Peyer's patch (tissue), 4 donors: ENCODE results near the gene FCER2.

Experiments used
- CTCF ChIP-seq, 6 experiments: fragments of 450-650 bp in 4 of 6; fragments of 200-600 bp in 2 of 6; sonication (generic) in 1 of 6; IDR thresholded peaks; one replicate each; pipeline ENCODE4 v1.5.1; 2017 to 2019; ENCODE audit warnings: antibody characterized with exemption in 6 of 6, mild to moderate bottlenecking in 3 of 6, moderate library complexity in 1 of 6
- POLR2A ChIP-seq, 2 donors: fragments of 450-650 bp; IDR thresholded peaks; one replicate each; pipeline ENCODE4 v1.5.1; 2017; ENCODE audit warnings: antibody characterized with exemption in 2 of 2, mild to moderate bottlenecking in 2 of 2, moderate library complexity in 2 of 2

- TF ChIP-seq CTCF (IDR thresholded peaks at IDR 0.05) (no peak), POLR2A (IDR thresholded peaks at IDR 0.05) (no peak)
Measured at GRCh38 chr19:7731218-7731595, 29.3 kb upstream of the FCER2 start.
